ENCODE results near the gene VPS52.

DNA sequence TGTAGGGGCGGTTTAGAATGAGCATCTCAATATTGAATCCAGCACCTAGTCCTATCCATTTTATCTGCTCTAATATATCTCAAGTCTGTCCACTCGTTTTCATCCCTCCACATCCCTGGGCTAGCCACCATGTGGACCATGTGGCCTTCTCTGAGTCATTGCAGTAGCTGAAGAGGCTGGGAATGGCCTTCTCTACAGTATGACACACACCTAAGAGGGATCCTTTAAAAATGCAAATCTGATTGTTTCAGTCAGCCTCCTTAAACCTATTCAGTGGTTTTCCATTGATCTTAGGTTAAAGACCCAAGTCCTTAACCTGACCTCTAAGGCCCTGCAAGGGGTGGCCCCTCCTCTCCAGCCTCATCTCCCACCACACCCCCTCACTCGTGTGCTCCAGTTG lies 54.0 kb downstream of the VPS52 start:
- TF ChIP-seq POLR2A (IDR thresholded peaks at IDR 0.05) (no peak), EP300 (IDR thresholded peaks at IDR 0.05) (no peak)
- TF ChIP-seq, protein P1, sequence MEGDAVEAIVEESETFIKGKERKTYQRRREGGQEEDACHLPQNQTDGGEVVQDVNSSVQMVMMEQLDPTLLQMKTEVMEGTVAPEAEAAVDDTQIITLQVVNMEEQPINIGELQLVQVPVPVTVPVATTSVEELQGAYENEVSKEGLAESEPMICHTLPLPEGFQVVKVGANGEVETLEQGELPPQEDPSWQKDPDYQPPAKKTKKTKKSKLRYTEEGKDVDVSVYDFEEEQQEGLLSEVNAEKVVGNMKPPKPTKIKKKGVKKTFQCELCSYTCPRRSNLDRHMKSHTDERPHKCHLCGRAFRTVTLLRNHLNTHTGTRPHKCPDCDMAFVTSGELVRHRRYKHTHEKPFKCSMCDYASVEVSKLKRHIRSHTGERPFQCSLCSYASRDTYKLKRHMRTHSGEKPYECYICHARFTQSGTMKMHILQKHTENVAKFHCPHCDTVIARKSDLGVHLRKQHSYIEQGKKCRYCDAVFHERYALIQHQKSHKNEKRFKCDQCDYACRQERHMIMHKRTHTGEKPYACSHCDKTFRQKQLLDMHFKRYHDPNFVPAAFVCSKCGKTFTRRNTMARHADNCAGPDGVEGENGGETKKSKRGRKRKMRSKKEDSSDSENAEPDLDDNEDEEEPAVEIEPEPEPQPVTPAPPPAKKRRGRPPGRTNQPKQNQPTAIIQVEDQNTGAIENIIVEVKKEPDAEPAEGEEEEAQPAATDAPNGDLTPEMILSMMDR (IDR thresholded peaks at IDR 0.05), result no peak
